Mucosa of stomach (tissue), 1 donor: ENCODE measurements around the gene DIS3L2.
"Not testable (repeated sequence)": the region's sequence is repeated elsewhere in the genome, so short reads cannot be mapped to it uniquely, and the experiment has no call there.

Source experiments
- H3K27me3 ChIP-seq: one replicate; pipeline ENCODE4 v1.7.0; 2013; ENCODE audit warnings: mild to moderate bottlenecking, low read length; ENCODE audit not compliant: control insufficient read depth, insufficient read depth
- H3K36me3 ChIP-seq: one replicate; pipeline ENCODE4 v1.7.0; 2013; ENCODE audit warnings: low read length; ENCODE audit not compliant: control insufficient read depth, insufficient read depth
- H3K4me1 ChIP-seq: one replicate; pipeline ENCODE4 v1.7.0; 2013; ENCODE audit warnings: mild to moderate bottlenecking, low read length; ENCODE audit not compliant: control insufficient read depth, insufficient read depth
- H3K4me3 ChIP-seq: one replicate; pipeline ENCODE4 v1.7.0; 2013; ENCODE audit warnings: low read length
- H3K9ac ChIP-seq: one replicate; pipeline ENCODE4 v1.7.0; 2013; ENCODE audit warnings: mild to moderate bottlenecking, low read length, moderate library complexity
- H3K9me3 ChIP-seq: one replicate; pipeline ENCODE4 v1.7.0; 2013; ENCODE audit warnings: mild to moderate bottlenecking, low read length, moderate library complexity; ENCODE audit not compliant: control insufficient read depth
- donor health status: Pancreatic carcinoma.

DIS3L2 gene

DNA sequence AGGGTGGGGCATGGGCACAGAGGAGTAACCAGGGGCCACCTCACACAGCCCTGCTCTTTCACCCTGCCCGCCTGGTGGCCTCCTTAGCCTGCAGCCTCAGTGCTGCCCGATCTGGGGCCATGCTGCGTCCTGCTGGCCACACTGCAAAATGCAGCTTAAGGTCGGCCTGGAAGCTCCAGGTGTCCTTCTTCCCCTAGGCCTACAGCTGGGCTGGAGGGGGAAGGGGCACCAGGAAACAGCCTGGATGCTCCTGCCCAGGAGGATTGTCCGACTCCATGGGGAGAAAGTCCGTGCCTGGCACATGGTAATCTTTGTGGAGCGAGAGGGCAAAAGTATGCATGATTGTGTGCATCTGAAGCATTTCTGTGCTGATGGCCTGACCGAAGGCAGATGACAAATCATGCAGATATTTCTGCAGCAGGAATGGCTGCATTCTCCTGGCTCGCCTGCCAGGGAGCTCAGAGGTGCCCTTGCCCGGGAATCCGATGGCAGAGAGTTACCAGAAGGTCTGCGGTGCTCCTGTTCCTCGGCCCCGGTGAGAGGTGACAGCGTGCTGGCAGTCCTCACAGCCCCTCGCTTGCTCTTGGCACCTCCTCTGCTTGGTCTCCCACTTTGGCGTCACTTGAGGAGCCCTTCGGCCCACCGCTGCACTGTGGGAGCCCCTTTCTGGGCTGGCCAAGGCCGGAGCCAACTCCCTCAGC, 404.3 kb downstream of the DIS3L2 start:
- H3K4me1 ChIP-seq: peaks cover 9% of the 10 kb centered on the region
- no peaks in the 10 kb centered on the region for H3K36me3 ChIP-seq
- no peak overlapping the region for H3K4me3 ChIP-seq
- no peaks in the 10 kb centered on the region for H3K9me3 ChIP-seq
- no peak overlapping the region for H3K9ac ChIP-seq
- H3K27me3 ChIP-seq: no peaks in the 10 kb centered on the region

DNA sequence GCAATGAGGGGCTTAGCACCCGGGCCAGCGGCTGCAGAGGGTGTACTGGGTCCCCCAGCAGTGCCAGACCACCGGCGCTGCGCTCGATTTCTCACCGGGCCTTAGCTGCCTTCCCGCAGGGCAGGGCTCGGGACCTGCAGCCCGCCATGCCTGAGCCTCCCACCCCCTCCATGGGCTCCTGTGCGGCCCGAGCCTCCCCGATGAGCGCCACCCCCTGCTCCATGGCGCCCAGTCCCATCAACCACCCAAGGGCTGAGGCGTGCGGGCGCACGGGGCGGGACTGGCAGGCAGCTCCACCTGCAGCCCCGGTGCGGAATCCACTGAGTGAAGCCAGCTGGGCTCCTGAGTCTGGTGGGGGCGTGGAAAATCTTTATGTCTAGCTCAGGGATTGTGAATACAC, 404.9 kb downstream of the DIS3L2 start:
- H3K9me3 ChIP-seq, H3K36me3 ChIP-seq, H3K4me3 ChIP-seq, H3K9ac ChIP-seq, H3K27me3 ChIP-seq, H3K4me1 ChIP-seq: not testable (repeated sequence)

DNA sequence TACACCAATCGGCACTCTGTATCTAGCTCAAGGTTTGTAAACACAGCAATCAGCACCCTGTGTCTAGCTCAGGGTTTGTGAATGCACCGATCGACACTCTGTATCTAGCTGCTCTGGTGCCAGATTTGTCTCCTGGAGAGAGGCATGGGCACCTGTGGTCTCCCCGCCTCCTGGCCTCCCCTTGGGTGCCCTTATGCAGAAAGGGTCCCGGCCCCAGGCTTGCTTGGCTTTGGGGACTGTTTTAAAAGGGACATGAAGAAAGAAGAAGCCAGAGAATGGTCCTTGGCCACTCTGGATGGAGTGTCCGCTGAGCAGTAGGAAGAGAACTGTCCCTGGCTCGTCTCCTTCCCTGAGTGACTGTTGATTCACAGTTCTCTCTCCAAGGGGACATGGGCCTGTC, 405.5 kb downstream of the DIS3L2 start:
- H3K36me3 ChIP-seq: no peaks in the 10 kb centered on the region
- H3K27me3 ChIP-seq: no peaks in the 10 kb centered on the region
- H3K9me3 ChIP-seq: no peaks in the 10 kb centered on the region
- H3K9ac ChIP-seq: no peak overlapping the region
- H3K4me3 ChIP-seq: no peak overlapping the region
- H3K4me1 ChIP-seq: peaks cover 9% of the 10 kb centered on the region

DNA sequence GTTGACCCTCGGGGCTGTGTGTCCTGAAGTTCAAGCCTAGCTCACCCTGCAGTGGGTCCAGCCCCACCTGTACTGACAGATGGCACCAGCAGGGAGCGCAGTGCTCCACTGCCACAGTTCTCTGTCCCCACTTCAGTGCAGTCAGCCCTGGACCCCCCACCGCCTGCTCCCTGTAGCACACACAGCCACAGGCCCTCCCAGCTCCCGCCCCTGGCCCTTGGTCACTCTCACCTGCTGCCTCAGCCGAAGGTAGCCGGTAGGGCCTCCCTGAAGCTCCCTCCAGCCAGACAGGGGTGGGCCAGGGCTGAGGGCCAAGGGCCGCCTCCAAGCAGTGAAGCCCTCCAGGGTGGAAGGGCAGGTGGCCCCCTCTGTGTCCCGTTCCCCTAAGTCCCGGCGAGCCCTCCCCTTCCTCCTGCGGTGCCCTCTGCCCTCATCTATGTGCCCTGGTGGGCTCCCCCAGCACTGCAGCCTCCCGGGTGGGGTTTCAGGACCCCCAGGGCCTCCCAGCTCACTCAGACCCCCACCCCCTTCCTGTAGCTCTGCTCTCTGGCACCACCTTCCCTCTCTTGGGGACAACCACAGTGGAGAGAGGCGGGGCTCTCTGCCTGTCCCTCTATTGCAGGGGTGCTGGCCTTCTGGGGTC, 406.2 kb downstream of the DIS3L2 start:
- Histone ChIP-seq H3K9ac (no peak overlapping the region), H3K4me3 (no peak overlapping the region), H3K9me3 (no peaks in the 10 kb centered on the region), H3K27me3 (no peaks in the 10 kb centered on the region), H3K36me3 (no peaks in the 10 kb centered on the region), H3K4me1 (peaks cover 9% of the 10 kb centered on the region)

DNA sequence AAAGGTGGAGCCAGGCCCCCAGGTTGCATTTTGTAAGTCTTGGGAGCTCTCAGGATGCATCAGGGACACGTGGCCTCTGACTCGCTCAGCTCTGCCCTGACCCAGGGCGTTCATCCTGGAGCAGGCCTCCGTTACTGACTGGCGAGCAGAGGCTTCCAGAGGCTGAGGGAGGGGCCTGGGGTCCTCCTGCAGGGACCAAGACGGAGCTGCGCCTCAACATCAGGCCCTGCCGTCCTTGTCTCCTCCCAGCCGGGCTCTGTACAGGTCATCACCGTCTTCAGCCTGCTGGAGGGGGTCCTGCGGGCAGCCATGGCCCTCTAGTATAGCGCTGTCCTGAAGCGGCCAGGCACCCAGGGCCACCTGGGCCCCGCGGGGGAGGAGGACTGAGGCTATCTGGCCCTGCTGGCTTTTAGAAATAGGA, 406.8 kb downstream of the DIS3L2 start:
- Histone ChIP-seq H3K27me3 (no peaks in the 10 kb centered on the region), H3K4me3 (no peak overlapping the region), H3K36me3 (no peaks in the 10 kb centered on the region), H3K9ac (no peak overlapping the region), H3K9me3 (no peaks in the 10 kb centered on the region), H3K4me1 (peaks cover 9% of the 10 kb centered on the region)

DNA sequence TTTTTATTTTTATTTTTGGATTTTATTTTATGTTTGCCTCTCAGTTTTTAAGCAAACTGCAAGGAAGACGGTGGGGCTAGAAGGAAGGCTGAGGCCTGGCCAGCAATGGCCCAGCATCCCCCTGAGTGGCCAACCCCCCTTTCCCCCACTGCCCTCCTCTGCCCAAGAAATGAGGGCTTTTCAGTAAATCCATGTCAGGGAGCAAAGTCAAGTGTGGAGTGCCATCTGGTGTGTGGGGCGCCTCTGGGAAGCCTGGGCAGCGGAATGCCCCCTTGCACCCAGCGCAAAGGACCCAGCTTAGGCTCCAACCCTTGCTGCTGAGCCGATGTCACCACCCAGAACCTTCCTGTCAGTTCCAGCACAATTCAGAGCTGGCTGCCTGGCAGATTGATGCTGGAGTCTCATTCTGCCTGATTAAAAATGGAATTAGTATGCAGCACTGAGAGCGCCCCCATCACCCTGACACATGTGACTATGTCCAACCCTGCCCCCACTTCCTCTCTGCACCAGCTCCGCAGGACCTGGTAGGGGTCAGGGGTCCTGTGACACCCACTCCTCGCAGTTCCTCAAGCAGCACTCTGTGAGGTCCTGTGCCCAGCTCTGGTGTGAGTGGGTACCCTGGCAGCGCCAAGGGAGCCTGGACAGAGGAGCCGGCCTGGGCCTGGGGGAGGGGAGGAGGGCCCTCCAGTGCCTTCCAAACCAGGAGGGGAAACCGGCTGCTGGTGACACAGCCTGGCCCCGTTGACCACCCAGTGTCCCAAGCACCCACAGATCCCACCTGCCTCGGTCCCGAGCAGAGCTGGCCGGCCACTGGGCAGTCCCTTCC, 407.8 kb downstream of the DIS3L2 start:
- Histone ChIP-seq H3K4me1 (peaks cover under 1% of the 10 kb centered on the region), H3K9me3 (no peaks in the 10 kb centered on the region), H3K36me3 (no peaks in the 10 kb centered on the region), H3K9ac (no peak overlapping the region), H3K27me3 (no peaks in the 10 kb centered on the region), H3K4me3 (no peak overlapping the region)

DNA sequence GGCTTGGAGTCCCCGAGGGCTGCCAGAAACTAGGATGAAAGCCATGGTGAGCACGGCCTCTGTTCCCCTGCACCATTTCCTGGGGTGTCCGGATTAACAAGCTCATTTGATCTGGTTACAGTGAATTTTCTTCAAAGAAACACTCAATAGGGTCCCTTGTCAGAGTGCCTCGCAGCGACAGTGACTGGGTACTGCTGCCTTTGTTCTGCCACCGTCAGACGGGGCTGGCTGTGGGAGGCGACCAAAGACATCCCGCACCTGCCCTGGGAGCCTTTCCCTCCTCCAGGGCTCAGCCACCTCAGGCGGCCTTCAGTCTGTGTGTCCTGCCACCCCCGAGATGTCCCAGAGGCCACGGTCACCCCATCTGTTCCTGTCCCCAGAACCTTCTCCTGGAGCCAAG, 408.5 kb downstream of the DIS3L2 start:
- not testable (repeated sequence) for H3K4me3 ChIP-seq, H3K9ac ChIP-seq, H3K27me3 ChIP-seq, H3K36me3 ChIP-seq, H3K9me3 ChIP-seq, H3K4me1 ChIP-seq

DNA sequence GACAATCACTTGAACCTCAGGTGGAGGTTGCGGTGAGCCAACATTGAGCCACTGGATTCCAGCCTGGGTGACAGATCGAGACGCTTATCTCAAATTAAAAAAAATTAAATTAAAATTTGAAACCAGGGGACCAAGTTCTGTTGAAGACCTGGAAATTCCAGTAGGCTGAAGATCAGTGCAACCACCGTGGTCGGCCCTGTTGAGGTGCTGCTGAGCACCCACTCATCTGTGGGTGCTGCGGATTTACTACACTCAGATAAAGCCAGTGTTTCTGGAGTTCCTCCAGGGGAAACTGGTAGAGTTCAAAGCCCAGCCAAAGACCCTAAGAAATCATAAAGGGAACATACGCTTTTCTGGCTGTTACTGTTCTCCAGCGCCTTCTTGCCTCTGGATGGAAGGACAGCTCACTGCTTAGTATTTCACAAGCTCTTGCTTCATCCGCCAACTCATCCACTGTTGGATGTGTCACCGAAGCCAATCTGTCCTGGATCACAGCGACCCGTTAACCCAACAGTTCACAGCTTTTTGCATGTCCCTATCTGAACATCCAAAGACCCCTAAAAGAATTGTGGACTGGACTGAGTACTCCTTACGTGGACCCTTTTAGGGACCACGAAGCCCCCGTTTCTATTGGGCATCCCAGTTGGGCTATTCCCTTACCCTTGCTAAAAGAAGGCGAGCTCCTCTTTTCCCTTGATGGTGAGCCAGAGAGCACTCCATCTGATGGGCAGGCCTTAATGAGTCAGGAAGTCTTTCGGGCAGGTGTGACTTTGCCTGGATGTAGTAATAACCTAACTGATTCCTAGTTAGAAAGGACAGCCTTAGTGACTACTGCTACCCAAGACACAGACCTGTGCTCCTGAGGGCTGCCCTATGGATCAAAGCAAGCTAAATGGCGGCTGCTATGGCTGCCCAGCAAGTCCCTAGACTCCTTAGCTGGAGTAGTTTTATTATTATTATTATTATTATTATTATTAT, 411.0 kb downstream of the DIS3L2 start:
- Histone ChIP-seq H3K36me3 (no peaks in the 10 kb centered on the region), H3K4me3 (no peak overlapping the region), H3K9ac (no peak overlapping the region), H3K9me3 (no peaks in the 10 kb centered on the region), H3K27me3 (no peaks in the 10 kb centered on the region), H3K4me1 (no peaks in the 10 kb centered on the region)

DNA sequence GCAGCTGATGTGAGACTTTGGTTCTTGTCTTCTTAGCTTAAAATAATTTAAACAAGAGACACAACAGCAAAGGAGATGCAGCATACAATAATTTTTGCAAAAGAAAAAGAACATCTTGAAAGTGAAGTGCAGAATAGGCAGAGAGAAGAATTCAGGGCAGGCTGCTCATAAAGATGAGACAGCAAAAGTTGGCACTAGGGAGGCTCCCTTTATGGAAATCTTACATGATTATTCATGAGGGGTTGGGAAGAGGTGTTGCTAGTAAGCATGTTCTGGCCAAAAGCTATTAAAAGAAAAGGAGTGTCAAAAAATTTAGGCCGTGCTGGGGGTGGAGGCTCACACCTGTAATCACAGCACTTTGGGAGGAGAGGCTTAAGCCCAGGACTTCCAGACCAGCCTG, 412.8 kb downstream of the DIS3L2 start:
- no peaks in the 10 kb centered on the region for H3K36me3 ChIP-seq
- no peaks in the 10 kb centered on the region for H3K27me3 ChIP-seq
- H3K9me3 ChIP-seq: no peaks in the 10 kb centered on the region
- no peak overlapping the region for H3K4me3 ChIP-seq
- no peaks in the 10 kb centered on the region for H3K4me1 ChIP-seq
- H3K9ac ChIP-seq: no peak overlapping the region

DNA sequence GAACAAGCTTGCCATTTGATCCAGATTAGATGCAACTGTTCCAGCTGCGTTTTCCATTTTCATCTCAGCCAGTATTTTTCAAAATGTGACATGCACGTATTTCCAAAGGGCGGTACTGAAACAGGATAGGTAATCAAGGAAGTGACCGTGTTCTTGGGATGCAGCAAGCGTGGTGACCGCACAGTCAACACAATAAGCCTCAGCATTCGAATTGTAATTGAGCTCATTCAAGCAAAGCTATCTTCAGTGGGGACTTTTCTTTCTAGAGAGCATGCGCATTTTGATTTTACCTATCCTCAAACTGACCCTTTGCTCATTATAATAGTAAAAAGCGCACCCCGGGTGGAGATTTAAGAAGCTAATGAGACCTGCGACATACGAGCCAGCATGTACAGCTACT, 413.7 kb downstream of the DIS3L2 start:
- H3K4me3 ChIP-seq: no peak overlapping the region
- H3K9ac ChIP-seq: no peak overlapping the region
- no peaks in the 10 kb centered on the region for H3K4me1 ChIP-seq
- no peaks in the 10 kb centered on the region for H3K27me3 ChIP-seq
- H3K36me3 ChIP-seq: no peaks in the 10 kb centered on the region
- H3K9me3 ChIP-seq: no peaks in the 10 kb centered on the region

DNA sequence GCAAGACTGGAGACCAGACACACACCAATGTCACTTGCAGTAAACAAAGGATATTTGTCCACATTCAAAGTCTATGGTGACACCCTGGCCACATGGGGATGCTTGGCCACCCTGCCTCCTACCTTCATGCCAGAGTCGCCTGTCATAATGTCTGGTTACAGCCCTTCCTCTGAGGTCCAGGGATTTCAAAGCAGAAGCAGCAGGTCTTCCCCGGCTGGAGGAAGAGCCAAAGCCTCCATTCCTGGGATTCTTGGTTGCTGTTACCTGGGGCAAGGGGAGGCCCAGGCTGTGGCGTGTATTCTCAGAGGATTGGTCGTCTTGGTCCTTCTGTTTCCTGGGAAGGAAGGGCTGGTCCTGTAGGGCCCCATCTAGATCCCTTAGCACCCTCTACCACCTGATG, 414.7 kb downstream of the DIS3L2 start:
- Histone ChIP-seq H3K9ac (no peak overlapping the region), H3K9me3 (no peaks in the 10 kb centered on the region), H3K4me3 (no peak overlapping the region), H3K36me3 (no peaks in the 10 kb centered on the region), H3K4me1 (no peaks in the 10 kb centered on the region), H3K27me3 (peaks cover 3% of the 10 kb centered on the region)
